NCI-H2227 (cell line): ENCODE measurements around the gene ARID3A.

Experiments used
- DNase-seq: peaks from one replicate; lab custom pipeline; 2025; ENCODE audit not compliant: unreplicated experiment; lab: John Stamatoyannopoulos, UW

Gene ARID3A

DNA sequence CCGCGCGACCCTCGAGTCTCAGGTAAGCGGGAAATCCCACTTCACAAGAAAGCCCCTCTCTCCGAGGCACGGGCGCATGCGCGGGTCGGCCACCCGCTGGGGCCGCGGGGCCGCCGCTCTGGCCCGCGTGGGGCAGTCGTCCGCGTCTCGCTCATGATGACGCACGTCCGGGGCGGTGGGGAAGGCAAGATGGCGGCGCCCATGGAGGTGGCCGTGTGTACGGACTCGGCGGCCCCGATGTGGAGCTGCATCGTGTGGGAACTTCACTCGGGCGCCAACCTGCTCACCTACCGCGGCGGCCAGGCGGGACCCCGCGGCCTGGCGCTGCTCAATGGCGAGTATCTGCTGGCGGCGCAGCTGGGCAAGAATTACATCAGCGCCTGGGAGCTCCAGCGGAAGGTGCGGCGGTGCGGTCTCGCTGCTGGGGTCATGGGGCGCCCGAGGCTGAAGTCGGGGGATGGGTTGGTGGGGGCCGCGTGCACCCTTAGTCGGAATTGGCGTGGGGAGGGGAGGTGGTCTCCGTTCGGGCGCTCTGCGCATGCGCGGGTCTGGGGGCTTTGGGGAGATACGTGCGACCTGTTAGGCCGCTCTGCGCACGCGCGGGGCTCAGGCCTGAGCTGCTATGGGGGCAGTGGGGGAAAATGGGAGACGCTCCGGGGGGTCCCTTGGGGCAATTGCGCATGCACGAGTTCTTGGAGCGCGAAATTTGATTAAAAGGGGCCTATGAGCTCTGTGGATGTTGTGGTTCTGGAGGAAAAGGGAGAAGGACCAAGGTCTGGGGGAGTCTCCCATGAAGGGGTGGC lies 58.5 kb downstream of the ARID3A start, which contains the start of gene WDR18:
Gene WDR18 (plus strand): TSS at position 181 of the 803 bp plus-strand sequence. CDS start 9 bp downstream, at position 190.
- peak; percentile 94 for DNase-seq

DNA sequence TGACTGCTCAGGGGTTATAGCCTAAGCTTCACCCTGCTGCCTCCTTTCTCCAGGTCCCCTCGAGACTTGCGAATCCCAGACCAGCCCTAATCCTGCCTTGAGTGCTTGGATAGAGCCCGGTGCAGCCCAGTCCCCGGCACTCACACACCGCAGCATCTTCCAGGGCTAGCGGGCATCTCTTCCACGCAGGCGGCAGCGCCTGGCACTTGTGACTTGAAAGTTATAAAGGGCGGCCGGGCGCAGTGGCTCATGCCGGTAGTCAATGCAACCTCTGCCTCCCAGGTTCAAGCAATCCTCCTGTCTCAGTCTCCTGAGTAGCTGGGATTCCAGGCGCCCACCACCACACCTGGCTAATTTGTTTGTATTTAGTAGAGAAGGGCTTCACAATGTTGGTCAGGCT lies 60.2 kb downstream of the ARID3A start:
- no peak for DNase-seq

- DNase-seq: no peak
Measured at GRCh38 chr19:988081-988480, 62.2 kb downstream of the ARID3A start.

DNA sequence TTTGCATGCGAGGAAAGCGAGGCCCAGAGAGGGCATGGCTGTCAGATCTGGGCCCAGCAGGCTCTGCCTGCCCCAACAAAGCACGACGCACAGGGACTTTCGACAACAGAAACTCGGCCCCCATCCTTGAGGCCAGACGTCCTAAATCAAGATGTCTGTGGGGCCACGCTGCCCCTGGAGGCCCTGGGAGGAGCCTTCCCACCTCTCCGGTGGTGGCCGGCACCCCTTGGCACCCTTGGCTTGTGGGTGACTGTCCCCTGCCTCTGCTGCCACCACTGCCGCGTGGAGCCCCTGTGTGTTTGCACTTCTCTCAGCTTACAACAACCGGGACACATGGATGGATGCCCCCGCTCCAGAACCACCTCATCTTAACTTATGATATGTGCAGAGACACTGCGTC lies 62.7 kb downstream of the ARID3A start:
- DNase-seq: no peak

- DNase-seq: no peak
Measured at GRCh38 chr19:989381-990081, 63.7 kb downstream of the ARID3A start.

GRCh38 chr19:990119-990571 lies 64.3 kb downstream of the ARID3A start:
- no peak for DNase-seq

DNA sequence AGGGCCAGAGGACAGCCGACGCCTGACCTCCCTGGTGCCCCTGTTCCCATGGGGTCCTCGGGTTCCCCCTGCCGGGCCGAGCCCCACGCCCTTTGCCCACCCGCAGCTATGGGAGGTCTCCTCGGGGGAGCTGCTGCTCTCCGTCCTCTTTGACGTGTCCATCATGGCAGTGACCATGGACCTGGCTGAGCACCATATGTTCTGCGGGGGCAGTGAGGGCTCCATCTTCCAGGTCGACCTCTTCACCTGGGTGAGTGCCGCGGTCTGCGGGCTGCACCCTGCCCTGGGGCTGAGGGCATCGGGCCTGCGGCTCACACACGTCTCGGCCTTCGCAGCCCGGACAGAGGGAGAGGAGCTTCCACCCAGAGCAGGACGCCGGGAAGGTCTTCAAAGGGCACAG lies 64.9 kb downstream of the ARID3A start:
- no peak for DNase-seq

GRCh38 chr19:991174-991931 lies 65.5 kb downstream of the ARID3A start:
- DNase-seq: no peak

GRCh38 chr19:991932-992669 lies 66.3 kb downstream of the ARID3A start:
- DNase-seq: no peak

DNA sequence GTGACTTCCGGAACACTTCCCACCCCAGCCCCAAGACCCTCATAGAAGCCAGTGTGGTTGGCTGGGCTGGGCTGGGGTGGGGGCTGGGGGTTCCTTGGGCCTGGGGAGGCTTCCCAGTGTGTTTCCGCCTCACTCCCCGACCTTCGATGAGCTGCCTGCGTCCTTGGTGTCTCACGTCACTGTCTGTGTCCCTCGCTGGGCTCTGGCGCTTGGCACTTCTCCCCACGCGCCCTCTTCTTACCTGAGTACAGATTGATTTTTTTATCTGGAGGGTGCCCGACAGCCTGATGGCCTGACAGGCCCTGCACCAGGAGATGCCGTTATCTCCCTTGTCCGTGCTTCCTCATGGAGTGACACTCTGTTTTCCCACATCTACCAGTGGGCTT lies 66.8 kb downstream of the ARID3A start:
- no peak for DNase-seq

- no peak for DNase-seq
Measured at GRCh38 chr19:993361-993830, 67.6 kb downstream of the ARID3A start.

GRCh38 chr19:993831-994393 lies 68.1 kb downstream of the ARID3A start:
- DNase-seq: no peak

GRCh38 chr19:994516-994915 lies 68.7 kb downstream of the ARID3A start:
- DNase-seq: no peak

DNA sequence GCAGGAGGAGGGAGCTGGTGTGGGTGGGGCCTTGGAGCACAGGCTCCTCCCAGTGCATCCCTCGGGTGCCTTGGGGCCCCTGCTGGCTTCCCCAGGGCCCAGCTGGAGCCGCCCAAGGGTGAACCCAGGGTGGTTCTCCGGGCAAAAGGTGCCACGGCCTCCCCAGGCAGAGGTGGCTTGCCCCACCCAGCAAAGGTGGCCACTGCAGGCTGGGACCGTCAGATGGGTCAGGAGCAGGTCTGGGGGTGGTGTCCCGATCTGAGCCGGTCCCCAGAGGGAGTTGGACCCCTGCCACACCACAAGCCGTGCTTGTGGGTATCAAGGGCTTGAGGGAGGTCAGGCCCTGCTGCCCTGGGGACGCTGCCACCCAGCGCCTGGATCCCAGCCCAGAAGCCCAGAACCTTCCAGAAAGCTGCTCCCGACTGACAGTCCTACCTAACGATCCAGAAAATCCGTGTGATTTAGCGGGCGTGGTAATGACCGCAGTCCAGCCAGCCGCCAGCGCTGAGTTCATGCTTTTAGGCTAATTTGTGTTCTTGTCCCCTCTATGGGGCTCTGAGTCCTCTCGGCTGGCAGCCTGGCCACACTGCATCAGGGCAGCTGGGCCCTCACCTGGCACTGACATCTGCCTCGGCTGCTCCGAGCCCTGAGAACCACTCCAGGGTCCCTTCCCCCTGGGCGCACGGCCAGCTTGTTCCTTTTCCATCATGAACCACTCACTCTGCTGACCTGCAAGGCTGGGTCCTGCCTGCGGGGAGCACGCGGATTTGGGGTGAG lies 69.4 kb downstream of the ARID3A start:
- DNase-seq: no peak

GRCh38 chr19:996051-996838 lies 70.4 kb downstream of the ARID3A start:
- DNase-seq: peak; percentile 52

- DNase-seq: no peak
Measured at GRCh38 chr19:998064-998463, 72.2 kb downstream of the ARID3A start.

DNA sequence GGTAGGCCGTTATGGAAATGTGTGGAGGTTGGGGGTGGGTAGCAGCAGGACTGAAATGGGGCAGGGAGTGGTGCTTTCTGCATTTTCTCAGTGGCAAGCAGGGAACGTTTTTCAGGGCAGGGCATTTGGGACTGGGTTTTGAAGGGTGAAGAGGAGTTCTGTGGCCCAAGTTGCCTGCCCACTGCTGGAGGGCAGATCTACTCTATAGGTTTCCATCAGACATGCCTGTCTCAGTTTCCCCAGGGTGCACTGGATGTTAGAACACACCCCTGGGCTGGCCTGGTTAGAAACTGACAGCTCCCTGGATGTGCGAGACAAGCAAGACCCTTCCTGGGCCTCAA lies 73.5 kb downstream of the ARID3A start:
- DNase-seq: no peak

DNA sequence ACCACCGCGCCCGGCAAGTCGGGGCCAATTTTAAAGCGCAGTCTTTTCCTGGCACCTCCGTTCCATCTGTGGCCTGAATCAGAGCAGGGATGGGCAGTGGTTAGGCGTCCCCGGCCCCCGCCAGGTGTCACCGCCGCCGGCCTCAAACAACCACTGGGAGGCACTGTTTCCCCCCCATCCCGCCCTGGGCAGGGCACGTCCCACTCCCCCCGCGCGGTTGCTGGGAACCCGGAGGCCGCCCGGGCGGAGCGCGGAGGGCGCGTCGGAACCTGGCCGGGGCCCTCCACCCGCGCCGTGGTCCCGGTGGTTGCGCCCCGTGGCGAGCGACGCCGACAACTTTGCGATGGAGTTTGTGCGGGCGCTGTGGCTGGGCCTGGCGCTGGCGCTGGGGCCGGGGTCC lies 74.3 kb downstream of the ARID3A start, which contains the start of gene GRIN3B:
Gene GRIN3B (plus strand): TSS at position 325 of the 400 bp plus-strand sequence. CDS start 19 bp downstream, at position 344.
- peak; percentile 25 for DNase-seq
